Measurements from ENCODE around the gene CBLL1.

CBLL1 gene

DNA sequence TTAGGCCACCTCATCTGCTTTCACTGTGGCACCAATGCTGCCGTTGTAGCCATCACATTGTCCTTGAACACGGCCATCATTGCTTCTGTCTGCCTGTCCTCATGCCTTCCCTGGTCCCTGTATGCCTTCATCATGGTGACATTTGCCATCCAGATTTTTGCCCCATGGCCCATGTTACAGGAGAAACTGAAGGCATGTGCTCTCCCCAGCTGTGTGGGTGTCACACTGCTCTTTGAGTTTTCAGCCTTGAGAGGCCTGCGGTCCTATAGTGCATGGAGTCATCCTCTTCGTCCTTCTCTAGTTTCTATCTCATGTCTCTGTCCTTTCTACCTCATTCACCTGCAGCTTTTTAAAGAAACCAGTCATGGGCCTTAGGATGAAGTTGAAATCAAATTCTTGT lies 65.2 kb downstream of the CBLL1 start:
- DNase-seq (ENCODE audit: low read depth in 2 of 2, low spot score in 1 of 2): no peak

DNA sequence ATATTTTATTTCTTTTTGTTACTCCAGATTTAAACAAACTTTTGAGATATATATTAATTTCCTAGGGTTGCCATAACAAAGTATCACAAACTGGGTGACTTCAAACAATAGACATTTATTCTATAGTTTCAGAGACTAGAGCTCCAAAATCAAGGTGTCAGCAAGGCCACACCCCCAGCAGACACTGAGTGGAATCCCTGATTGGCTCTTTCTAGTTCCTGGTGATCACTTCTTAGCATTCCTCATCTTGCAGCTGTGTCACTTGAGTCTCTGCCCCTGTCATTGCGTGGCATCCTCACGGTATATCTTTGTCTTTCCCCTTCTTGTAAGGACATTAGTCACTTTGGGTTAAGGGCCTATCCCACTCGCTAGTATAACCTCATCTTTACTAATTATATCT lies 66.7 kb downstream of the CBLL1 start:
- no peak for DNase-seq (ENCODE audit: low read depth in 2 of 2, low spot score in 1 of 2)
